ENCODE results near the gene TSSC4.

- TF ChIP-seq CTCF (IDR thresholded peaks at IDR 0.05; ENCODE audit: low read depth, low read length, poor library complexity, severe bottlenecking) = no peak
- no peak for TF ChIP-seq EZH2phosphoT487 (IDR thresholded peaks at IDR 0.05; ENCODE audit: borderline replicate concordance, low read length)
Observed at GRCh38 chr11:2368851-2369180, 31.7 kb upstream of the TSSC4 start.

Measured in DOHH2 (cell line).